Stimulated activated CD8-positive, alpha-beta memory T cell treated with anti-CD3 and anti-CD28 coated beads, Interleukin-7, amount 100 ng/mL, for 4 hours (primary cell): Measurements from ENCODE around the gene RASAL2.
"Not testable (repeated sequence)": the region's sequence is repeated elsewhere in the genome, so short reads cannot be mapped to it uniquely, and the experiment has no call there.

Source experiments
- DNase-seq, 2 donors: peaks; one replicate each; pipeline ENCODE4 v3.0.0-alpha.2; 2020; ENCODE audit warnings: low read depth in 2 of 2

RASAL2 gene

DNA sequence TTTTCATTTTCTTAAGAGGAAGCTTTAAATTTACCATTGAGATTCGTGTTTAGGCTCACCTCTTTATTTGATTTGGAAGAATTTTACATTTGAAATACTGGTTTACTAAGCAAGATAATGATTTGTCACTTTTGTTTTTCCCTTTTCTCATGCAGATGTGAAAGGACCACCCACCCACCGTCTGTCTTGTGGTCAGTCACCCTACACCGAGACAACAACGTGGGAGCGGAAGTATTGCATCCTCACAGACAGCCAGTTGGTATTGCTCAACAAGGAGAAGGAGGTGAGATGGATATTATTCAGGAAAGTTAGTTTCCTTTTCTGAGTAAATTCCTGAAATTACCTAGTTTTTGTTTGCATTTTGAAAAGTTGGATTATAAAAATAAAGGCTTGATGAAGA, 189.5 kb downstream of the RASAL2 start:
- no peak for DNase-seq

DNA sequence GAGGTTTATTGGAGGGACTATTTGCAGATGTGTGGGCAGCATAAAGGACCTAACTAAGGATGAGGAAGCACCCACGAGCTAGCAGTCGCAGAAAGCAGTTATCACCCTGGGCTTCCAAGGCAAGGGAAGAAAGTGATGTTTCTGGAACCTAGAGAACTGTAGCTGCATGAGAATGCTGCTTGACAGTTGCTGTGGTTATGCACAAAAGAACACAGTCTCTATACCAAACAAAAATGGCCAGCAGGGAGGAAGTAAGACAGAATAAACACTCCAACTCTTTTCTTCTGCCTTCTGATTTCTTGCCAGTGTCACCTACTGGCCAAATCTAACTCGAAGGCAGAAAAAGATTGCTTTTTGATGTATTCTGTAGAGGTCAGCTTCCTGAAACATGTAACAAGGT, 190.2 kb downstream of the RASAL2 start:
- DNase-seq = no peak

DNA sequence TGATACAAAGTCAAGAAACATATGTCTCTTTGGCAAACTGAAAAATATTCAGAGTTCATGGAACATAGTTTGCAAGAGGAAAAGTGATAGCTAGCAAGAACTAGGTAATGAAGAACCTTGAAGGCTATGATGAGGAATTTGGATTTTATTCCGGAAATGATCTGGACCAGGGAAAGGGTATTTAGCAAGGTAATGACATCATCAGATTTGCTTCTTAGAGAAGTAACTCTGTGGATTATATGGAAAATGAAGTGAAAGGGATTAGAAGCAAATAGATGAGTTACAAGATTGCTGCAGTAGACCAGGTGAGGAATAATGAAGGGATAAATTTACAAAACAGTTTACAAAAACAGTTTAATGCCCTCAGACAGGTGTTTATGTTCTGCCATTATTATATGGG, 197.3 kb downstream of the RASAL2 start:
- DNase-seq = no peak

DNA sequence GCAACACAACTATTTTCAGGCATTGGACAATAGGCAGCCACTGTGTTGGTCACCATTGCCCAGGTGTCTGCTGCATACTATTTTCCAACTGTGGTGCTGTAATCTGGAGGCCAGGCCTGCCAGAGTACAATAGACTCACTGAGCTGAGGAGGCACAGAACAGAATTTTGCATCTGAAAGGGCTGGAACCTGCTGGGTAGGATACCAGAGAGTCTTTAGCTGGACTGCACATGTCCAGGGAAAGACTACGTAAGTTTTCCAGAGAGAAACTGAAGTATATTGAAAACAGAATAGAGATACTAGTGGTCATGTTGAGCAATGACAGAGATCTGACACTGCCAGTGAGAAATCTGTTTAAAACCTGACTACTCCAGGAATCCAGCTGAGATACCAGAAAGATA, 200.8 kb downstream of the RASAL2 start:
- no peak for DNase-seq

DNA sequence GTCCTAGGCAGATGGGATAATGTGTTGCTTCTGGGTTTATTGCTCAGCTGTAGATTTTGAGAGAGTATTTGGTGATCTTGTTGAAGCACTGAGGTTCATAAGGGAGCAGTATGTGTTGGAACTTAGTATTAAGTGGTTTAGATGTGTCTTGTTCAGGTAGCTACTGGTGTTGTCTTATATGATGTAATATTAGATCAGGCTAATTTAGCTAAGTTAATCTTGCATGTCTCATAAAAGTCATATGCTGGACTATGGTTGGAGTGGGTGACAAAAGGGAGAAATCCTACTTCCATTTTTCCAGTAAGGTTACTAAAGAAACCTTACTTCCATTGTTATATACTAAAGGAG, 206.4 kb downstream of the RASAL2 start:
- DNase-seq = no peak

DNA sequence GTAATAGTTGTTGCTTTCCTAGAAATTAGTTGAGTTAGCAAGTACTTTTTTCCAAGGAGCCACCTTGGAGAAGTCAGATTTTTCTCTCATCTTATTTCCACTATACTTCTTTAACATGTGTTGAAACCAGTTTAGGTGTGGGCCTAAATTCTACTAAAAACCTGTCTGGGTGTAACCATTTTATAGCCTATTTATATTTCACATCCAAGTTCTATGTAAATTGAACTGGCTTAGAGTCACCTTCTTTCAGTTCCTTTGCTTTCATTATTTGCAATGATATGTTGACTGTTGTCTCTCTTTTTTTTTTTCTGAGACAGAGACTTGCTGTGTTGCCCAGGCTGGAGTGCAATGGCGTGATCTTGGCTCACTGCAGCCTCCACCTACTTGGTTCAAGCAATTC, 207.2 kb downstream of the RASAL2 start:
- DNase-seq = no peak

DNA sequence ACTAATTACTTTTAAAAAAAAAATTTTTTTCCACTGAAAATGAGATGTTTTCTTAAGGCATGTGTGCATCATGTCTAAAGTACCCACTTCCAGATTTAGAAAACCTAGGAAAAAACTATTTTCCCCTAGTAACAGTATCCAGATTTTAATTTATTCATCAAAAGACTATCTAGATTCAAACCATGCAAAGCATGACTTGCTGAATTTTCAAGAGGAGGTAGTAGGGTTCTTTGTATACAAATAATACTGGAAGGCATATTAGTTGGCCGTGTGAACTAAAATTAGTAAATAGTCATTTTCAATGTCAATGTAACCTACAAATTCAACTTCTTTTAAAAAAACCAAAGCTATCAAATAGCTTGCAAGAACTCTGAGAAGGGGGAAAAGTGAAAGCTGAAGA, 213.4 kb downstream of the RASAL2 start:
- no peak for DNase-seq

DNA sequence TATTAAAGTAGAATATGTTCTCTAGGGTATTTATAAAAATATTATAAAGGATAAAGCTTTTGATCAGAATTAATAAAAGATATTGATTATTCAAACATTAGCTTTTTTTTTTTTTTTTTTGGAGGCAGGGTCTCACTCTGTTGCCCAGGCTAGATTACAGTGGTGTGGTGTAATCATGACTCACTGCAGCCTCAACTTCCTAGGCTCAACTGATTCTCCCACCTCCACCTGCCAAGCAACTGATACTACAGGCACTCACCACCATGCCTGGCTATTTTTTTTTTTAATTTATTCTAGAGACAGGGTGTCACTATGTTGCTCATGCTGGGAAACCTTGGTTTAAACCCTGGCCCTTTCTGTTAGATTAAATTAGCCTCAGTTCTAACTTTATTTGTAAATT, 214.5 kb downstream of the RASAL2 start:
- DNase-seq = no peak

DNA sequence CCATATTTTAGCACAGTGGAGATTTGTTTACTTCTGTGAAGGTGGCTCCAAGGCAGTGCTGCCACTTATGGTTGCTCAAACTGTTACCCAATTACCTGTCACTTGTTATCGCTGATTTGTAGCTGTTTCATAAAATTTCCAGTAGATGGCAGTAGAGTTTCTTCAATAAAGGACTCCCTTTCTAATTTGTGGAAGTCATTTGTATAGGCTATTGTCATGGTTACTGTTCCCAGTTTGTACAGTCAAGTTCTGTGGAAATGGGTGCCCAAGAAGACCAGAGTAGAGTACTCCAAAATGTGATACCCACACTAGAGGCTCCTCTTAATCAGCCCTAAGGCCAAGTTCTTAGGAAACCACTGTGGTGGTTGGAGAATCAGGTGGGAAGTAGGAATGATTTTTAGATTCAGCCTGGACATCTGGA, 216.8 kb downstream of the RASAL2 start:
- DNase-seq = no peak

DNA sequence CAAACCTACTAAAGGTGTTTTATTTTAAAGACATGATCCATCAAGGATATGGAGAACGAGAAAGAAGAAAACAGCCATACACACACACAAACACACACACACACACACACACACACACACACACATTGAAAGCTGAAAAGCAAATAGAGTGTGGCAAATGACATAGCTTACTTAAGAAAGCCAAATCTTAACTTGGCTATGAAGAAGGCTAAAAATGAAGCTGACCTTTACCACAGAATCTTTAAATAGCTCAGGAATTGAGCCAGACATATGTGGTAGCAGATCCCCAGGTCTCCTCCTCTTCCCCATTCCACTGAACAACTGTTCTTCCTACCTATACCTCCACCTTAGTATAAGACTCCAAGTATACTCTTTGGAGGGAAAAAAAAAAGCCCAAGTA, 217.3 kb downstream of the RASAL2 start:
- DNase-seq = no peak

DNA sequence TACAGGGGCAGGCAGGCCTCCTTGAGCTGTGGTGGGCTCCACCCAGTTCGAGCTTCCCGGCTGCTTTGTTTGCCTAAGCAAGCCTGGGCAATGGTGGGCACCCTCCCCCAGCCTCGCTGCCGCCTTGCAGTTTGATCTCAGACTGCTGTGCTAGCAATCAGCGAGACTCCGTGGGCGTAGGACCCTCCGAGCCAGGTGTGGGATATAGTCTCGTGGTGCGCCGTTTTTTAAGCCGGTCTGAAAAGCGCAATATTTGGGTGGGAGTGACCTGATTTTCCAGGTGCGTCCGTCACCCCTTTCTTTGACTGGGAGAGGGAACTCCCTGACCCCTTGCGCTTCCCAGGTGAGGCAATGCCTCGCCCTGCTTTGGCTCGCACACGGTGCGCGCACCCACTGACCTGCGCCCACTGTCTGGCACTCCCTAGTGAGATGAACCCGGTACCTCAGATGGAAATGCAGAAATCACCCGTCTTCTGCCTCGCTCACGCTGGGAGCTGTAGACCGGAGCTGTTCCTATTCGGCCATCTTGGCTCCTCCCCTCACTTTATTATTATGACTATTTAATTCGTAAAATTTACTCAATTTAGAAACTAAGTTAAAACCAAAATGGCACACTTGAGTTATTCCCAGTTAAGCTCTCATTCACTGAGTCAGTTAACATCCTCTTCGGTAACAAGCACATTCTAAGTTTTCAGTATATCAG, 226.5 kb downstream of the RASAL2 start:
- DNase-seq = not testable (repeated sequence)

DNA sequence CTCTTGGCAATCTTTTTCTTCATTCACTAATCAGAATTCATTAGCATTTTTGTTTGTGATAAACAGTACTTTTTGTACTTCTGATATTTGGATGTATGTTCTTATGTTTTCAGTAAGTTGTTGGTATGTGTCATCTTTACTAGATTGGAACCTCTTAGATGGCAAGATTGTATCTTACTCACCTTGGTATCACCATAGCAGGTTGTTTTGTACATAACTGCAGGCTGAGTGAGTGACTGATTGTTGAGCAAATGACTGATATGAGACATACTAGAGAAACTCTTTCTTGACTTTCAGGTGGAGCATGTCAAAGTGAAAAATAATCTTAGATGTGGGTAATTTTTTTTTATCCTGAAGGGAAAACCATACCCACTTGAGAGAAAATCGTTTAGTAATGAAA, 229.2 kb downstream of the RASAL2 start:
- no peak for DNase-seq

DNA sequence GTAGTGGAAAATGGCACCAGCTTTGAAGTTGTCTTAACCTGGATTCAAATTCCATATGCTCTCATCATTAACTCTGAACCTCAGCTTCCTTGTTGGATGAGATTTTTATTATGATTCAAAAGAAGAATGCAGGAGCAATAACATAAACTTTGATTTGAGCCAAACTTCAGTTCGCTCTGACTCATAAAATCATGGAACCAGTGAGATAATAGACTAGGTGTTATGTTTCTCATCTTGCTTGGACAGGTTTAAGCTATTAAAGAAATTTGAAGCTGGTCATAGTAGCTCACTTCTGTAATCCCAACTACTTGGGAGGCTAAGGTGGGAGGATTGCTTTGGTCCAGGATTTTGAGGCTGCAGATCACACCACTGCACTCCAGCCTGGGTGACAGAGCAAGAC, 230.1 kb downstream of the RASAL2 start:
- no peak for DNase-seq

DNA sequence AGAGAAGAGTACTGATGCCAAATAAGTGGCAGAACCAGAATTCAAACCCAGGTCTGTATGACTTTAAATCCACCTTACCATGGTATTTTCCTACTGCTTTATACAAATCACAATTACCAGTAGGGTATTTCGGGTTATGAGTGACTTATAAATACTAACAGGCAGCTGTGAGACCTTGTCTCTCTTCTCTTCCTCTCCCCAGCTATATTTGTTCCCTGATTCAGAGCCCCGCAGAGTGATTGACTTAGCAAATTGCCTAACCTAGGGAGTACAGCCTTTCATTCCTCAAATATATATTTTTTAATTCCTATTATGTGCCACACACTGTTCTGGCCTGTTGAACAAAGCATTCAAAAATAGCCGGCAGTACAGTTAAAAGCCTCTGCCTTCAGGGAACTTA, 234.8 kb downstream of the RASAL2 start:
- no peak for DNase-seq

DNA sequence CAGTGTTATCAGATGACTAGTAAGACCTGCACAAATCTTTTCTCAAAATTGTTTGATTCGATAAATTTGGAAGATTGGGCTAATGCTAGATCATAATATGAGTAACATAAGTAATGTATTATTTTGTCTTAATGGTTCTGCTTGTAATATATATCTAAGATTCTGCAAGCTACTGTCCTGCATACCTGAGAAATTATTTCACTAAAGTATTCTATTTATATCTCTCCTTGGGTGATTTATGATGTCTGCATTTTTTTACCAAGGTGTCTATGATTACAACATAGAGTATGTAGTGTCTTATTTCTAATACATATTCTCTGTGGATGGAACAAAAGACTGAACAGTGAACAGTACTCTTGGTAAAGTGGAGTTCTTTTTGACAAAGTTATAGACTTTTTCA, 236.2 kb downstream of the RASAL2 start:
- DNase-seq = no peak

DNA sequence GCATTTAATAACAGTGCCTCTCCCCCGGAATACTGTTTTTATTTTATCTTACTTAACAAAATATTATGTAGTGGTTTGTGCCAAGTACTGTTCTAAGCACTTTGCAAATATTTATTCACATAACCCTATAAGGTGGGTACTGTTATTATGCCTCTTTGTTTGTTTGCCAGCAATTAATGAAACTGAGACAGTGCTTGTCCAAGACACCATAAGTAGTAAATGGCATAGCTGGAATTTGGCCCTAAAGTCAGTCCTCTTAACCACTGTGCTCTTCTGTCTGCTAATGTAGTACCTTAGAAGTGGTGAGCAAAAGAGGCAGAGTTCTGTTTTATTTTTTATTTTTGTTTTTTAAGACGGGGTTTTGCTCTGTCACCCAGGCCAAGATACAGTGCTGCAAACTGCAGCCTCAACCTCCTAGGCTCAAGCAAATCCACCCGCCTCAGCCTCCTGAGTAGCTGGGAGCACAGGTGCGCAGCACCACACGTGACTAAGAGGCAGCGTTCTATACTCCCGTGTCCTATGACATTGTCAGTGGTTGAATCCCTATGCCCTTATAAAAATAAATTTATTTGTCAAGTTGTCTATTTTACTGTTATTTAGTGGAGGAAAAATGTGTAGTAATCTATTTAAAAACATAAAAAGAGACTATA, 237.1 kb downstream of the RASAL2 start:
- DNase-seq = no peak

DNA sequence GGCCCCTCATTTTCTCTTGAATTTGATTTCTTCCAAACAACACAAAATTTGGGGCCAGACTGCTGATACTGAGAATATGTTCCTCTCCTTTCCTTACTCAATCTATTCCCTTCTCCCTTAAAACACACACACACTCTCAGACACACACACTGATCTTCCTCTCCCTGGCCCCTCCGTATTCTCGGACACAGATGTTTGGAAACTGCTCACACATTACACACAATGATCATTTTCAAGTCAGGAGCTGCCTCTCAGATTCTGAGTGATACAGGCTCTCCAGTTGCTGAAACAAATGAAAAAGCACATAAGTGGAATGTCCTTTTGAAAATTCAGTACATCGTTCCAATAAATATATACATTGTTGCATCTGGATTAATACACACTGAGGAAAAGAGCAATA, 241.5 kb downstream of the RASAL2 start:
- DNase-seq = no peak

DNA sequence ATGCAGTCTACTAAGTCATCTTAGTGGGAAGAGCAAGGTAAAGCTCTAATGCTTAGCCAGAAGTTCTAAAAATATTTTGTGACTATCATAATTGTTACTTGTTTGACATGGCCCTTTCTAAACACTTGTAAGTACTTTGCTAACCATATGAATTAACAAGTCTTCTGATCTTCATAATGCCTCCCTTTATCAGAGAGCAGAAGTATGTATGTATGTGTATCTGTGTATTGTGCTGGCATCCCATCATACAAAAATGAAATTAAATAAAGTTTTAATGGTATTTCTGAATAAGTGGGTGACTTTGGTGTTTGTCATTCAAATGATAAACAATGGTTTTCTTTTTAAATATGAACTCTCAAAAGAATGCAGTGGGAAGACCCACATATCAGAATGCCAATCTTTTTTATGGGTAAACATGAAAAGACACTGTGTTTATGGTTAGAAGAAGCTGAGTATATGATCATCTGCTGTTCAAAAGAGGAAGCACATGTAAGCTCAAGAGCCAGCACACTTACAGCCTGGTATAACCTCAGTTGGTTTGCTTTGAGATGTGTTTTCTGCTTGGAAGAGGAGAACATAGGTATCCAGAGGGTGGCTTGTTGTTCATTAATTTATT, 243.3 kb downstream of the RASAL2 start:
- no peak for DNase-seq

DNA sequence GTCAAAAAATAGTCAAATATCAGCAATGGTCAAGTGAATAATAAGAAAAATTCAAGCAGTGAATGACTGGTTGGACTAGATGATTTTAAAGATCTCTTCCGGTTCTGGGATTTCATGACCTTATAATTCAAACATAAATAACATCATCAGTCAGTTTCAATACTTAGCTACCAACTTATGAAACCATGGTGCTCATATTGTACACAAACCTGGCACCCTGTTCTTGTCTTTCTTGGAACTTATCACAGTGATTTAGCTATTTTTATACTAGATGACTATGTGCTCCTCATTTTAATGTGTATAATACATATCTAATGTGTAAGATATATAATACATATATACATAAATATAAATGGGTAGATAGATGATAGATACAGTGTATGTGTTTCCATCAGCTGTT, 245.9 kb downstream of the RASAL2 start:
- no peak for DNase-seq

DNA sequence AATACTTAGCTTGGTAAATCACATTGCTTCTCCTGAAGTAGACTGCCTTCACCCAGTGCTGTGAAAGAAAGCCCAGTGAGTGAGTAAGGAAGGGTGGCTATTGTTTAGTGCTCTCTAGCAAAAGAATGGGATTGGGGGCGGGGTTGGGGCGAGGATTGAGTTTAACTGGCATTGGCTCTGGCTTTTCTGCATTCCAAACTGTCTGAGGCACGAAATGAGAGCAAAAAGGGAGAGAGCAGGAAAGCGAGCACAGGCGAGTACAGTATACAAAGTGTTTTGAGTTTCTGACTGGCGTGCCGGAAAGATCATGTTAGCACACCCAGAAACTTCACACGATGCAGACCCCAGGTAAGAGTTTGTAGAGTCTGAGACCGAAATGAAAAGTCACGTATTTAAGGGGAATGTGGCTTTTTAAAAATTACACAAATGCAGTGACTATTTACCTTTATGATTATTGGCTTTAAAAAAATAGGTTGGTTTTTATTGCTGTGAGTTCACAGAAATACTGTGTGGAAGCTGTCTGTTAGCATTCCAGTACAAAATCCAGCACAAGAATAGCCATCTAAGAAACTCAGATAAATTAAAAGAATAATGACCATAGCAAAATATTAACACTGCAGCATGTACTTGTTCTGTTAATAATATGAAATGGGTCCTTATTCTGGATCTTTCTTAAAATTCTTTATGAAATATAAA, 247.5 kb downstream of the RASAL2 start:
- no peak for DNase-seq

DNA sequence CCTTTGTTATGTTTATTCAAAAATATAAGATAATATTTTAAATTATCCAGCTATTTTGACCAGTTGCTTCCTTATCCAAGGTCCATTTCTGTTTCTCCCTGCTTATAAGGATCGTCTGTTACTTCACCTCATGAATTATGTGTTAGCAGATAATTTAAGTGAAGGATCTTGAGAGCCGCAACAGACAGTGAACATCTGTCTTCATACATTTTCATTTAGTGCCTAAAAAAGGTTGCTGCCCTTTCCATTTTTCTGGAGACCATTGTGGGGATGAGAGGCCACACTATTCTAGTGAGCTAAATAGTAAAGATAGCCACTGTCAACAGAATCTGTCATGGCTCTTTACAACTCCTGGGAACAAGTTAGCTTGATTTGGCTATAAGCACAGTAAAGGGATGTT, 248.8 kb downstream of the RASAL2 start:
- DNase-seq = no peak

DNA sequence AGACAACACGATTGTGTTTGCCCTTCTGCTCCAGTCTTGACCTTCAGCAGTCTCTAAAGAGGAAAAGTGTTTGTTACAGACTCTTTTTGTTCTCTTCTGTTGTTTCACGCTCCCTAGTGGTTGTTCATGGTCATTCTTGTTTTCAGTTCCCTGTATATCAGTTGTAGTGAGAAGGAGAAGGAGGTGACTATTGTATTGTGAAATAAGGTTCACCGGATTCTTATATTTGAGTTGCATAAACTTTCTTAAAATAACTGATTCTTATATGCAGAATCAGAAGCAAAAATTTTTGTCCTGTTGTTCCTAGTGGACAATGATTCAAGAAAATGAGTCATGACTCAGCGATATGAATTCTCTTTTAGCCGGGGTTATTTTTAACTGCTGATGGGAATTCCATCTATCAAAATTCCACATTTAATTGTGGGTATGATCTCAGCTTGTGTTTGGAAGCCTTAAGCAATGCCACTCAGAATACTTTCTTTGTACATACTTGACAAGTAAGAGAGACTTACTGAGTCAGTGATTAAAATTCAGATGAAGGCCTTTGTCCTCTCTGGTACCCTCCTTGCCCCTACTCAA, 250.7 kb downstream of the RASAL2 start:
- DNase-seq = no peak

DNA sequence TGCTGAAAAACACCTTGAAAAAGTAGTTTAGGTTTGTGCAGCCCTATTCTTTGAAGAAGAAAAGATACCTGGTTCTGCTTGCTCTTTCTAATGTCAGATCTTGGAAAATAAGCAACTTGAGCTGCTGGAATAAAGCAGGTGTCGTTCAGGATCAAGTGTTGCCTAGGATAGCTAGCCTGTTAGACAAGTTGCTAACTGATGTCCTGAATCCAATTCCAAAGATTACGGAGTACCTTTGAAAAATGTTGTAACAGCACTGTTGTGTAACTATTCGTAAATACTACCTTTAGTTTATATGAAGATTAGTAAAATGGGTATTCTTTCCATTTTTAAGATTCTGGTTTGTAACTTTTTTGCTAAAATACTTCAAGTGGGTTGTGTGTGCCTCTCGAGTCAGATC, 251.3 kb downstream of the RASAL2 start:
- no peak for DNase-seq
